B cell (primary cell): ENCODE data around the gene SLAIN2.

Experiments
- EZH2 ChIP-seq: IDR thresholded peaks from 2 replicates; pipeline ENCODE4 v1.6.1; 2012; ENCODE audit warnings: borderline replicate concordance, low read depth, mild to moderate bottlenecking, moderate library complexity, low read length; ENCODE audit not compliant: insufficient read depth, poor library complexity, severe bottlenecking
- TF ChIP-seq, protein P1 (sequence below): fragments of 200-600 bp; IDR thresholded peaks from one replicate; pipeline ENCODE4 v1.8.0; 2022; ENCODE audit warnings: antibody characterized with exemption, mild to moderate bottlenecking

DNA sequence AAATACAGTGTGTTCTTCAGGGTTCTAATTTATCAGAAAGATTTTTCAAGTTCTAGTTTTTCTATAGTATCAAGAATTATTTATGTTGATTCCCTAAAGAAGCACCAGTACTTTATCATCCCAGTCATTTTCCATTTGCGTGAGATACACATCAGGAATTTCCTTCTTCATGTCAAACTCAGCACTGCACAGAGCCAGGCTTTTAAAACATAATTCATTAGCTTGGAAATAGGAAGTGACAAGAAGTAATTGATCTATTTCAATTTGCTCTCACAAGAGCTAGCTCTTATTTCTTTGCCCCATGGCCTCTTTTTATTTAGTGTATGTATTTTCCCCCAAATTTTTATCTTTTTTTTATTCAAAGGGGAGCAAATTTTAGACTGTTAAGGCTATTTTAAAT is 128.8 kb downstream of the SLAIN2 start:
- TF ChIP-seq, protein P1, sequence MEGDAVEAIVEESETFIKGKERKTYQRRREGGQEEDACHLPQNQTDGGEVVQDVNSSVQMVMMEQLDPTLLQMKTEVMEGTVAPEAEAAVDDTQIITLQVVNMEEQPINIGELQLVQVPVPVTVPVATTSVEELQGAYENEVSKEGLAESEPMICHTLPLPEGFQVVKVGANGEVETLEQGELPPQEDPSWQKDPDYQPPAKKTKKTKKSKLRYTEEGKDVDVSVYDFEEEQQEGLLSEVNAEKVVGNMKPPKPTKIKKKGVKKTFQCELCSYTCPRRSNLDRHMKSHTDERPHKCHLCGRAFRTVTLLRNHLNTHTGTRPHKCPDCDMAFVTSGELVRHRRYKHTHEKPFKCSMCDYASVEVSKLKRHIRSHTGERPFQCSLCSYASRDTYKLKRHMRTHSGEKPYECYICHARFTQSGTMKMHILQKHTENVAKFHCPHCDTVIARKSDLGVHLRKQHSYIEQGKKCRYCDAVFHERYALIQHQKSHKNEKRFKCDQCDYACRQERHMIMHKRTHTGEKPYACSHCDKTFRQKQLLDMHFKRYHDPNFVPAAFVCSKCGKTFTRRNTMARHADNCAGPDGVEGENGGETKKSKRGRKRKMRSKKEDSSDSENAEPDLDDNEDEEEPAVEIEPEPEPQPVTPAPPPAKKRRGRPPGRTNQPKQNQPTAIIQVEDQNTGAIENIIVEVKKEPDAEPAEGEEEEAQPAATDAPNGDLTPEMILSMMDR = no peak
- TF ChIP-seq EZH2 = no peak
